DND-41 (cell line): ENCODE measurements around the gene PDCL2.

ENCODE experiments used
- EZH2 ChIP-seq: IDR thresholded peaks from 3 replicates; pipeline ENCODE4 v1.6.1; 2012; ENCODE audit warnings: borderline replicate concordance, low read depth, mild to moderate bottlenecking, moderate library complexity, low read length, inconsistent platforms; ENCODE audit not compliant: severe bottlenecking
- TF ChIP-seq, protein P1 (sequence below): IDR thresholded peaks from 2 replicates; pipeline ENCODE4 v1.5.1; 2012; ENCODE audit warnings: borderline replicate concordance, low read length, moderate library complexity, mild to moderate bottlenecking; ENCODE audit not compliant: poor library complexity, severe bottlenecking; ENCODE audit errors: extremely low read depth

DNA sequence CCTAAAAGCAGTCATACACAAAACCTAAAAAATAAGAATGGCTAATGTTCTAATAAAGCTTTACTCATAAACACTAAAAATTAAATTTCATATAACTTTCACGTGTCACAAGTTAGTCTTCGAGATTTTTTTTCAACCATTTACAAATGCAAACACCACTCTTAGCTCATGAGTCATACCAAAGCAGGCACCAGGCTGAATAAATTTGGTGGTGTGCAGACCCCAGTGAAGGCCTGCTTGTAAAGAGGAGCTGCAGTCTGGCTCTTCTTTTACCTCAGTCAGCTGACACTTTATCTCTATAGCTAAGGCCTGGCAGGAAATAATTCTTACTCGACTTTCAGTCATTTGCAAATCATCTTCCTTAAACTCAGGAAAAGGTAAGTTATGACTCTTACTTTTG, 82.8 kb downstream of the PDCL2 start:
- TF ChIP-seq, protein P1, sequence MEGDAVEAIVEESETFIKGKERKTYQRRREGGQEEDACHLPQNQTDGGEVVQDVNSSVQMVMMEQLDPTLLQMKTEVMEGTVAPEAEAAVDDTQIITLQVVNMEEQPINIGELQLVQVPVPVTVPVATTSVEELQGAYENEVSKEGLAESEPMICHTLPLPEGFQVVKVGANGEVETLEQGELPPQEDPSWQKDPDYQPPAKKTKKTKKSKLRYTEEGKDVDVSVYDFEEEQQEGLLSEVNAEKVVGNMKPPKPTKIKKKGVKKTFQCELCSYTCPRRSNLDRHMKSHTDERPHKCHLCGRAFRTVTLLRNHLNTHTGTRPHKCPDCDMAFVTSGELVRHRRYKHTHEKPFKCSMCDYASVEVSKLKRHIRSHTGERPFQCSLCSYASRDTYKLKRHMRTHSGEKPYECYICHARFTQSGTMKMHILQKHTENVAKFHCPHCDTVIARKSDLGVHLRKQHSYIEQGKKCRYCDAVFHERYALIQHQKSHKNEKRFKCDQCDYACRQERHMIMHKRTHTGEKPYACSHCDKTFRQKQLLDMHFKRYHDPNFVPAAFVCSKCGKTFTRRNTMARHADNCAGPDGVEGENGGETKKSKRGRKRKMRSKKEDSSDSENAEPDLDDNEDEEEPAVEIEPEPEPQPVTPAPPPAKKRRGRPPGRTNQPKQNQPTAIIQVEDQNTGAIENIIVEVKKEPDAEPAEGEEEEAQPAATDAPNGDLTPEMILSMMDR: no peak
- TF ChIP-seq EZH2: no peak
